Central memory CD8-positive, alpha-beta T cell (primary cell): ENCODE measurements around the gene MARK3.
"Not testable (repeated sequence)": the region's sequence is repeated elsewhere in the genome, so short reads cannot be mapped to it uniquely, and the experiment has no call there.

Experiments
- ATAC-seq: fragments of 150-1000 bp; cut with Tn5 transposase; replicated peaks from 2 replicates; pipeline ENCODE4 v1.10.0; 2022; ENCODE audit warnings: mild to moderate bottlenecking, moderate FRiP score, moderate number of reproducible peaks; ENCODE audit not compliant: poor library complexity, severe bottlenecking; ENCODE audit errors: extremely low read depth
- DNase-seq, 2 donors: peaks; one replicate each; pipeline ENCODE4 v3.0.0; 2021; ENCODE audit warnings: low spot score in 2 of 2
- H3K27ac Mint-ChIP-seq: one replicate; pipeline ENCODE4 v1.8.0; 2022; ENCODE audit warnings: low read depth, mild to moderate bottlenecking, moderate library complexity, mixed read lengths
- H3K27me3 Mint-ChIP-seq: one replicate; pipeline ENCODE4 v1.8.0; 2022; ENCODE audit warnings: mixed read lengths
- H3K36me3 Mint-ChIP-seq: one replicate; pipeline ENCODE4 v1.8.0; 2022; ENCODE audit warnings: mild to moderate bottlenecking, moderate library complexity, mixed read lengths; ENCODE audit not compliant: insufficient read depth
- H3K4me1 Mint-ChIP-seq: one replicate; pipeline ENCODE4 v1.8.0; 2022; ENCODE audit warnings: mixed read lengths
- H3K4me3 Mint-ChIP-seq: one replicate; pipeline ENCODE4 v1.8.0; 2022; ENCODE audit warnings: mild to moderate bottlenecking, moderate library complexity, mixed read lengths
- H3K9me3 Mint-ChIP-seq: one replicate; pipeline ENCODE4 v1.8.0; 2022; ENCODE audit warnings: mixed read lengths

Gene MARK3

DNA sequence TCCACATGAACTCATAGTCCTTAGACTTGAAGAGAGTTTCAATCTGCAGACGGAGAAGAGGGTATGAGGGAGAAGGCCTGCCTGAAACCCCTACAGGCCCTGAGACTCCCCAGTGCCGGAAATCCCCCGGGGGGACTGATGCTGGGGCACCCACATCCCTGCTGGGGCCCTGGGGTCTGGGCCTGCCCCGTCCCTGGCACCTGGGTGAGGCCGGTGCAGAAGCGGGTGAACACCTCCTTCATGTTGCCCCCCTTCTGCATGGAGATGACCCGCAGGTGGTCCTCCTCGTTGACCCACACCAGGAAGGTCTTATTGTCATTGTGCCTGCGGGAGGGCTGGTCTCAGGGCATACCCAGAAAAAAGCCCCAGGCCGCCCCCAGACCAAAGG is 135.0 kb downstream of the MARK3 start:
- Mint-ChIP-seq H3K36me3 (peaks cover 4% of the 10 kb centered on the region), H3K9me3 (no peaks in the 10 kb centered on the region), H3K4me3 (peak overlapping the region; percentile 60), H3K27me3 (no peaks in the 10 kb centered on the region), H3K27ac (no peak overlapping the region), H3K4me1 (peaks cover 10% of the 10 kb centered on the region)
- DNase-seq (no peak), ATAC-seq (no peak)

DNA sequence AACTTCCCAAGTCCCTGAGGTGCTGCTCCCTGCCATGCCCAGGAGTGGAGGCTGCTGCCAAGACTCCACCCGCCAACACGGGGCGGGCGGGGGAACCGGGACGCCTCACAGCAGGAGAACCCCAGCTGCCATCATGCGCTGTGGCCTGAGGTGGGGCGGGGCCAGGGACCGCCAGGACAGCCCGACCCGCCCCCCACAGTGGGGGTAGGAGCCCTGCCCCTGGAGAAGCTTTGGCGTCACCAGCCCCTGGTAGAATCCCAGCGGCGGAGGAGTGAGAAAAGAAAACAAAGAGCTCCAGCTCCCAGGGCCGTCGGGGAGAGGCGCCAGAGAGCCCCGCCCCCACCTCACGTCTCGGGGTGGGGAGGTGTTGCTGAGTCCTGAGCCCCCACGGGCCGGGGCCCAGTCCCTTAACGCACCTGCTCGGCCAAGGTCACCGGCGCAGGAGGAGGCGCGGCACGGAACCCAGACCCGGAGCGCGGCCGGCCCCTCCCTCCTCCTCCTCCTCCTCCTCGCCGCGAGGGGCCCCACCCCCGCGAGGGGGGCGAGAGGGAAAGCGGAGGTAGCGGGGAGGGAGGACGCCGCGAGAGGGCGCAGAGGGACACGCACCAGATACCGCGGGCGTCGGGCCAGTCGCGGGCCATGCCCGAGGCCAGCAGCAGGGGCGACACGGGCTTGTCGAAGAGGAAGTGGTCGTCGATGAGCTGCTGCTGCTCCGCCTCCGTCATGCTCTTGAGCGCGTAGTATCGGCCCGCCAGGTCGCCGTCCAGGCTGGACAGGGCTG is 135.6 kb downstream of the MARK3 start:
- Mint-ChIP-seq H3K36me3 (peaks cover 4% of the 10 kb centered on the region), H3K4me1 (peaks cover 10% of the 10 kb centered on the region), H3K27me3 (no peaks in the 10 kb centered on the region), H3K4me3 (peak overlapping the region; percentile 60), H3K27ac (no peak overlapping the region), H3K9me3 (no peaks in the 10 kb centered on the region)
- ATAC-seq (peak; percentile 61), DNase-seq (peak; percentile 45 to 63)

DNA sequence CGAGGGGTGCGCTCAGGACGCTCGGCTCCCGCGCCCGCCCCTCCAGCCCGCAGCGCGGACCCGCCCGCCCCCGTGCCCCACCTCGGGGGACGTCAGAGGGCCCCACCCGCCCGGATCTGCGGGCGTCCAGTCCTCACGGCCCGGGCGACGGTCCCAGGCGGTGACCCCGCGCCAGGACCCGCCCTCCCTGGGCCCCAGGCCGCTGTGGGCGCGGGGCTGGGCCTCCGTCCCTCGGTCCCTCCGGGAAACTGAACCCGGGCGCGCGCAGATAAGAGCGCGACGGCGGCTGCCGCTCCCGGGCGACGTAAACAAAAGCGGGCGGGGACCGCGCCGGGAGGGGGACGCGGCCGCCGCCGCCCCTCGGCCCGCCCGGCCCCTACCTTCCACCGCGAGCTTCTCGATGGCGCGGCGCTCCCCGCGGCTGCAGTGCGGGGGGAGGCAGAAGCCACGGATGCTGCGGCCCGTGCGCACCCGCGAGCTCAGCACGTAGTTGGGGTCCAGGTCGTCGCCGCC is 136.3 kb downstream of the MARK3 start:
- ATAC-seq: peak; percentile 35
- Mint-ChIP-seq H3K36me3 (peaks cover 4% of the 10 kb centered on the region), H3K27ac (no peak overlapping the region), H3K4me3 (peak overlapping the region; percentile 60), H3K27me3 (no peaks in the 10 kb centered on the region), H3K9me3 (no peaks in the 10 kb centered on the region), H3K4me1 (peaks cover 10% of the 10 kb centered on the region)
- no peak for DNase-seq

DNA sequence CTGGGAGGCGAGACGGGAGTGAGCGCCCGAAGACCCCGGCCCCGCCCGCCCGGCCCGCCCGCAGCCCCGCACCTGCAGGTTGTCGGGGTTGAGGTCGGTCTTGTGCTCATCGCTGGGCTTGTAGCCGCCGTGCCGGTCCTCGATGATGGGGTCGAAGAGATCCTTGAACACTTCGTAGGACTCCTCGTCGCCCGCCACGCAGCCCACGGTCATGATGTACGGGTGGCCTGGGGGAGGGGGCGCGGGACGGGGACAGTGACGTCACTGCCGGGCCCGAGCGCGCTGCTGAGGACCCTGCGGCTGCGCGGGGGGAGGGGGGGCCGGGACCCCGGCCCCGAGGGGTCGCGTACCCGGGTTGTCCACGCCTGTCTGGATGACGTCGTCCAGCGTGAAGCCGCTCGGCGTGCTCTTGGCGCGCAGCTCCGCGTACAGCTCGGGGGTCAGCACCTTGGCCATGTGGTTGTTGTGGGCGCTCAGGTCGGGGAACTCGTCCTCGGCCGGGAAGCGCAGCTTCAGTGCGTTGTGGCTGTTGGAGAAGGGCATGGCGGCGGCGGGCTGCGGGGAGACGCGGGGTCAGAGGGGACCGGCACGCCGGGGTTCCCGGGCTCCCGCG is 136.8 kb downstream of the MARK3 start:
- DNase-seq (no peak), ATAC-seq (peak; percentile 5)
- H3K27me3 Mint-ChIP-seq: no peaks in the 10 kb centered on the region
- H3K4me3 Mint-ChIP-seq: peak overlapping the region; percentile 44
- H3K4me1 Mint-ChIP-seq: peaks cover 12% of the 10 kb centered on the region
- no peaks in the 10 kb centered on the region for H3K9me3 Mint-ChIP-seq
- peaks cover 2% of the 10 kb centered on the region for H3K36me3 Mint-ChIP-seq
- H3K27ac Mint-ChIP-seq: no peak overlapping the region

DNA sequence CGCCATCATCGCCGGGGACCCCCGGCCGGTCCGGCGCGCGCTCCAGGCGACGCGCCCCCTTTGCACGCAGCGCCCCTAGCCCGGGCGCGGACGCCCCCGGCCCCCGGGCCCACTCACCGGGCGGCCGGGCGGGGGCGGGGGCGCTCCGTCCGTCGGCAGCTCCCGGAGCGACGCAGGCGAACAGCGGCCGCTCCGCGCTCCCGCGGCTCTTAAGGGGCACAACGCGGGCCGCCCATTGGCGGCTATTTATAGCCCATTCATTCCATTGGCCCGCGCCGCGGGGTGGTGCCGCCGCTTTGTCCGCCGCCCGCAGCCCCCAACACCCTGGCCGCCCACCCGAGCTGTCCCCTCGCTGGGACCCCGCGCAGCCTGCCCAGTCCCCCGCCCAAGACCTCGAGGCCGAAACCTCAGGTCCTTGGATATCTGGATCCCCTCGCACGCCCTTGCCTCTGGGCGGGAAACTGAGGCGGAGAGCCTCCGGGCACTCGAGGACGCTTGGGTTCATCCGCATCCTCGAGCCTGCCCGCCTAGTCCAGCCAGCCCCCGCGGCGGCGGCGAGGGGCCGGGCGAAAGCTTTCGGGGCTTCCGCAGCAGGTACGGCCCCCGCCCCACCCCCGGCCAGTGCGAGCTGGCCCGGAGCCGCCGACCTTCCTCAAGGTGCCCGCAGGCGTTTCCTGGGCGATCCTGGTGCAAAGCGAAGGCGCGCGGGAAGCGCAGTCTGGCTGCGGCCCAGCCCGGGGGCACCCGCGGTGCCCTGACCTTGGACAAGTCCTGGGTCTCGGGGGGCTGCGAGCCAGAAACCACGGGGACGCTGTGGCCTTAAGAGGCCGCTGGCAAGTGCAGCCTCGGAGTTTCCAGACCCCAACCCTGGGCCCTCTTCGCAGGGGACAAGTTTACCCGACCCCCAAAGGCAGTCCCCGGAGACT is 137.7 kb downstream of the MARK3 start, which contains the start of gene CKB:
Gene CKB (minus strand): TSS at position 182 of the 926 bp plus-strand sequence. CDS start 337 bp downstream, outside the sequence.
- Mint-ChIP-seq H3K36me3 (peaks cover 6% of the 10 kb centered on the region), H3K4me3 (peak within 1 kb of the TSS; percentile 52), H3K27ac (no peak within 1 kb of the TSS), H3K27me3 (no peaks in the 10 kb centered on the region), H3K9me3 (no peaks in the 10 kb centered on the region), H3K4me1 (peaks cover 19% of the 10 kb centered on the region)
- ATAC-seq (no peak), DNase-seq (no peak)

DNA sequence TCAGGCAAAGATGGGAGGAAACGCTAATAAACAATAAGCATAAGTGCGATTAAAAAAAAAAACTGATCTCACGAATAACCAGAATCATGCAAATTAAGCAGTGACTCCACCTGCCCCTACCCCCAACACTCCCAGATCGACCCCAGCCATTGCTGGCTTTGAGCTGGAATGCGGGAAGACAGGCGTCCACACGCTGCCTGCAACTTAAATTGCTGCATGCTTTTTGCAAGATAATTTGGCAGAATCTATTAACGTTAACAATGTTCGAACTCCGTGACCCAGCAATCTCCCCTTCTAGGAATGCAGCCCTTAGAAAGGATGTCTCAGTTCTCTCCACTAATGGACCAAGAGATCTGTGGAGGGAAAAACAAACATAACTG is 138.3 kb downstream of the MARK3 start:
- Mint-ChIP-seq H3K27ac (no peak overlapping the region), H3K4me3 (peak overlapping the region; percentile 52), H3K36me3 (peaks cover 7% of the 10 kb centered on the region), H3K9me3 (no peaks in the 10 kb centered on the region), H3K4me1 (peaks cover 19% of the 10 kb centered on the region), H3K27me3 (no peaks in the 10 kb centered on the region)
- ATAC-seq: no peak
- DNase-seq: no peak

- no peaks in the 10 kb centered on the region for H3K27me3 Mint-ChIP-seq
Observed at GRCh38 chr14:103524002-103524935, 139.1 kb downstream of the MARK3 start.

DNA sequence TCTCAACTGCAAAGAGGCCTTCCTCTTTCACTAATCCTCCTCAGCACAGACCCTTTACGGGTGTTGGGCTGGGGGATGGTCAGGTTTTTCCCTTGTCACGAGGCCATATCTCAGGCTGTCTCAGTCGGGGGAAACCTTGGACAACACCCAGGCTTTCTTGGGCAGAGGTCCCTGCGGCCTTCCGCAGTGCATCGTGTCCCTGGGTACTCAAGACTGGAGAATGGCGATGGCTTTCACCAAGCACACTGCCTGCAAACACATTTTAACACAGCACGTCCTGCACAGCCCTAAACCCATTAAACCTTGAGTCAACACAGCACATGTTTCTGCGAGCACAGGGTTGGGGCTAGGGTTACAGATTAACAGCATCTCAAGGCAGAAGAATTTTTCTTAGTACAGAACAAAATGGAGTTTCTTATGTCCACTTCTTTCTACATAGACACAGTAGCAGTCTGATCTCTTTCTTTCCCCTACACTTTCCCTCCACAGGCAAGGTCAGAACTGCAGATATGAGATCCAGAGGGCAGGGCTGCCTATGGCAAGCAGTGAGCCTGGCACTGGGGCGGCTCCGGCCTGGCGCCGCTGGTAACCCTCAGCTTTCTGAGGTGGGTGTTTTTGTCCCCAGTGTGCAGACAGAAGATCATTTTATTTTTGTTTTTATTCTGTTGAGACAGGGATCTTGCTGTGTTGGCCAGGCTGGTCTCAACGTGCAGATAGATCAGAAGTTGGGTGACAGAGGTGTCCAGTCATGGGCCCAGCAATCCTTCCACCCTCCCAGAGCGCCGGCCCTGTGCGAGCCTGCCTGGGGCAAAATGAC is 140.4 kb downstream of the MARK3 start:
- DNase-seq, H3K27me3 Mint-ChIP-seq, H3K4me3 Mint-ChIP-seq, H3K9me3 Mint-ChIP-seq, H3K27ac Mint-ChIP-seq, ATAC-seq: not testable (repeated sequence)
- Mint-ChIP-seq H3K4me1 (peaks cover 22% of the 10 kb centered on the region), H3K36me3 (peaks cover 18% of the 10 kb centered on the region)

More at GRCh38 chr14:103524002-103524935, 139.1 kb downstream of the MARK3 start:
- DNase-seq: no peak
- Mint-ChIP-seq H3K4me1 (peaks cover 13% of the 10 kb centered on the region), H3K36me3 (peaks cover 11% of the 10 kb centered on the region), H3K27ac (no peak overlapping the region), H3K4me3 (peak overlapping the region; percentile 52), H3K9me3 (no peaks in the 10 kb centered on the region)
- no peak for ATAC-seq

DNA sequence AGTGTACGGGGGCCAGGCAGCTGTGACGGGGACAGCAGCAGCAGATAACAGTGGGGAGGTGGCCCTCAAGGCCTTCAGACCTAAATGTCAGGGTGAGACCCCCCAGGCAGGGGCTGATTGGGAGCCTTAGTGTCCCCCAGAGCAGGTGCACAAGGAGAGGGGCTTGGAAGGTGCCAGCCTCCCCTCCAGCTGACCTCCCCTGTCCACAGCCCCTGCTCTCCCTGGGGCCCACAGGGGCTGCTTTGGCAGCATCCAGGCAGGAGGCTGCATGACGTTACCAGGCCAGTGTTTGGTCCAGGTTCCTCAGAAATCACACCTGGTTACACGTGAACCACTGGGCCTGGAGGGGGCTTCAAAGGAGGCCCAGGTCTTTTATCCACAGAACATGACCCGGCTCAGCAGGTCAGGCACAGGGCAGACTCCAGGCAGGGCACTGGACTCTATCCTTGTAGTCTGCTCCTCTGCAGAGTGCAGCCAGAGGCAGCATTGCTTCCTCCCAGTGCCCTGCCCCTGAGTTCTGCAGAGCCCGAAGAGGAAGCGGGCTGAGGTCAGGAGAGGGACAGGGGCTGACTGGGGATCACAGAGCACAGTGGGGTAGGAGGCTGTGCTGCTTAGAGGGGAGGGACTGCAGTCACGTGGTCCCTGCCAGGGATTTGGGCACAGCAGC is 141.2 kb downstream of the MARK3 start:
- Mint-ChIP-seq H3K9me3 (no peaks in the 10 kb centered on the region), H3K4me1 (peaks cover 27% of the 10 kb centered on the region), H3K27me3 (no peaks in the 10 kb centered on the region), H3K27ac (no peak overlapping the region), H3K36me3 (peaks cover 19% of the 10 kb centered on the region), H3K4me3 (no peak overlapping the region)
- DNase-seq: no peak
- no peak for ATAC-seq

GRCh38 chr14:103526914-103527248 is 141.7 kb downstream of the MARK3 start:
- DNase-seq (no peak), ATAC-seq (no peak)
- Mint-ChIP-seq H3K4me3 (peak overlapping the region; percentile 91), H3K36me3 (peaks cover 21% of the 10 kb centered on the region), H3K27me3 (no peaks in the 10 kb centered on the region), H3K27ac (peak overlapping the region; percentile 95), H3K9me3 (no peaks in the 10 kb centered on the region), H3K4me1 (peaks cover 32% of the 10 kb centered on the region)
